Neural progenitor cell (in vitro differentiated cells): ENCODE data around the gene SLC4A4. TPM values are rescaled to one million over a fixed set of nuclear protein-coding genes. Genes with fewer than 3 reads are reported as not detected.

Experiments used
- DNase-seq: peaks from one replicate; pipeline ENCODE4 v3.0.0-alpha.2; 2016; ENCODE audit warnings: low spot score
- H2AFZ ChIP-seq: fragments of 200-600 bp; sonication (generic); replicated peaks from 2 replicates; pipeline ENCODE4 v1.6.1; 2016; ENCODE audit warnings: antibody characterized with exemption
- H3F3A ChIP-seq: fragments of 200-600 bp; sonication (generic); 2 replicates; pipeline ENCODE4 v1.6.1; 2016; ENCODE audit warnings: antibody characterized with exemption, low read depth
- H3K27ac ChIP-seq: fragments of 200-600 bp; sonication (generic); 2 replicates; pipeline ENCODE4 v1.5.1; 2016; ENCODE audit warnings: mild to moderate bottlenecking
- H3K27me3 ChIP-seq: fragments of 200-600 bp; sonication (generic); 2 replicates; pipeline ENCODE4 v1.6.1; 2016; ENCODE audit warnings: mild to moderate bottlenecking, moderate library complexity
- H3K36me3 ChIP-seq: fragments of 200-600 bp; sonication (generic); 2 replicates; pipeline ENCODE4 v1.5.1; 2016
- H3K4me1 ChIP-seq: fragments of 200-600 bp; sonication (generic); 2 replicates; pipeline ENCODE4 v1.6.1; 2016; ENCODE audit warnings: mixed run types
- H3K4me2 ChIP-seq: fragments of 200-600 bp; sonication (generic); 2 replicates; pipeline ENCODE4 v1.6.1; 2016
- H3K4me3 ChIP-seq: fragments of 200-600 bp; sonication (generic); 2 replicates; pipeline ENCODE4 v1.5.1; 2016
- H3K79me2 ChIP-seq: fragments of 200-600 bp; sonication (generic); 2 replicates; pipeline ENCODE4 v1.6.1; 2016; ENCODE audit warnings: low read depth
- H3K9ac ChIP-seq: fragments of 200-600 bp; sonication (generic); 2 replicates; pipeline ENCODE4 v1.6.1; 2016
- H3K9me3 ChIP-seq: fragments of 200-600 bp; sonication (generic); 2 replicates; pipeline ENCODE4 v1.5.1; 2016; ENCODE audit warnings: low read depth
- H4K20me1 ChIP-seq: fragments of 200-600 bp; sonication (generic); 2 replicates; pipeline ENCODE4 v1.6.1; 2016; ENCODE audit warnings: low read depth
- H3K27ac Mint-ChIP-seq: 3 replicates; pipeline ENCODE4 v1.8.0; 2021; ENCODE audit warnings: mixed read lengths
- H3K27me3 Mint-ChIP-seq: 2 replicates; pipeline ENCODE4 v1.8.0; 2022; ENCODE audit warnings: low read depth, mild to moderate bottlenecking, inconsistent platforms, moderate library complexity, mixed read lengths; ENCODE audit not compliant: insufficient read depth
- H3K36me3 Mint-ChIP-seq: 3 replicates; pipeline ENCODE4 v1.8.0; 2021; ENCODE audit warnings: mixed read lengths
- H3K4me1 Mint-ChIP-seq: 3 replicates; pipeline ENCODE4 v1.8.0; 2021; ENCODE audit warnings: mixed read lengths
- H3K4me3 Mint-ChIP-seq: 3 replicates; pipeline ENCODE4 v1.8.0; 2021; ENCODE audit warnings: mild to moderate bottlenecking, moderate library complexity, mixed read lengths
- H3K9me3 Mint-ChIP-seq: 3 replicates; pipeline ENCODE4 v1.8.0; 2020; ENCODE audit warnings: mixed read lengths
- EZH2 ChIP-seq: fragments of 200-600 bp; sonication (generic); IDR thresholded peaks from 2 replicates; pipeline ENCODE4 v1.6.1; 2017; ENCODE audit warnings: antibody characterized with exemption, mild to moderate bottlenecking, moderate library complexity
- EZH2phosphoT487 ChIP-seq: fragments of 200-600 bp; sonication (generic); IDR thresholded peaks from 2 replicates; pipeline ENCODE4 v1.6.1; 2017; ENCODE audit warnings: antibody characterized with exemption
- total RNA-seq: library from RNA; depleted of rRNA; stranded (reverse); fragments of >200 nt; gene quantifications from 2 replicates; pipeline ENCODE4 v1.2.3, GENCODE V29; 2015; ENCODE audit warnings: low replicate concordance
- TF ChIP-seq, protein P1 (sequence below): fragments of 200-600 bp; sonication (generic); IDR thresholded peaks from 2 replicates; pipeline ENCODE4 v1.5.1; 2017; ENCODE audit warnings: antibody characterized with exemption, mild to moderate bottlenecking

The SLC4A4 gene
- total RNA-seq, 1 donor from 2014 or later: not detected

DNA sequence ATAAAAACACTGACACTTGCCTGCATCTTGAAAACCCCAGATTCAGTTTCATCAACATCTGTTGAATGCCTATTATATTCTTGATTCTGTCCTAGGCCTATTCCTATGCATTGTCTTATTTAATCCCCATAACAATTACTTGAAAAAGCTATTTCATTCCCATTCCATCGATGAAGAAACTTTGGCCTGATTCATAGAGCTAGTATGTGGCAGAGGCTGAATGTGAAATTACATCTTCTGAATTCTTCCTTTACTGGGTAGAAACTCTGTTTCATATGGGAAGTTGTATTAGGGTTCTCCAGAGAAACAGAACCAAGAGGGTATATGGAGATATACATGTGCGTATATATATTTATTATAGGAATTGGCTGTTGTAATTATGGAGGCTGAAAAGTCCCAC lies 35.0 kb upstream of the SLC4A4 start:
- no peaks in the 10 kb centered on the region for H3K27me3 ChIP-seq
- Mint-ChIP-seq H3K9me3 (no peaks in the 10 kb centered on the region), H3K36me3 (no peaks in the 10 kb centered on the region), H3K4me3 (no peak overlapping the region), H3K27me3 (peaks cover 6% of the 10 kb centered on the region), H3K27ac (no peak overlapping the region), H3K4me1 (peaks cover 7% of the 10 kb centered on the region)
- H3K9me3 ChIP-seq: no peaks in the 10 kb centered on the region
- DNase-seq: no peak
- no peaks in the 10 kb centered on the region for H3F3A ChIP-seq
- no peak for TF ChIP-seq EZH2phosphoT487
- TF ChIP-seq, protein P1, sequence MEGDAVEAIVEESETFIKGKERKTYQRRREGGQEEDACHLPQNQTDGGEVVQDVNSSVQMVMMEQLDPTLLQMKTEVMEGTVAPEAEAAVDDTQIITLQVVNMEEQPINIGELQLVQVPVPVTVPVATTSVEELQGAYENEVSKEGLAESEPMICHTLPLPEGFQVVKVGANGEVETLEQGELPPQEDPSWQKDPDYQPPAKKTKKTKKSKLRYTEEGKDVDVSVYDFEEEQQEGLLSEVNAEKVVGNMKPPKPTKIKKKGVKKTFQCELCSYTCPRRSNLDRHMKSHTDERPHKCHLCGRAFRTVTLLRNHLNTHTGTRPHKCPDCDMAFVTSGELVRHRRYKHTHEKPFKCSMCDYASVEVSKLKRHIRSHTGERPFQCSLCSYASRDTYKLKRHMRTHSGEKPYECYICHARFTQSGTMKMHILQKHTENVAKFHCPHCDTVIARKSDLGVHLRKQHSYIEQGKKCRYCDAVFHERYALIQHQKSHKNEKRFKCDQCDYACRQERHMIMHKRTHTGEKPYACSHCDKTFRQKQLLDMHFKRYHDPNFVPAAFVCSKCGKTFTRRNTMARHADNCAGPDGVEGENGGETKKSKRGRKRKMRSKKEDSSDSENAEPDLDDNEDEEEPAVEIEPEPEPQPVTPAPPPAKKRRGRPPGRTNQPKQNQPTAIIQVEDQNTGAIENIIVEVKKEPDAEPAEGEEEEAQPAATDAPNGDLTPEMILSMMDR: no peak
- no peak for TF ChIP-seq EZH2
- no peak overlapping the region for H2AFZ ChIP-seq
- H4K20me1 ChIP-seq: no peaks in the 10 kb centered on the region
- H3K27ac ChIP-seq: no peak overlapping the region
- no peak overlapping the region for H3K4me3 ChIP-seq
- H3K9ac ChIP-seq: no peak overlapping the region
- H3K4me1 ChIP-seq: no peaks in the 10 kb centered on the region
- H3K4me2 ChIP-seq: no peak overlapping the region
- no peaks in the 10 kb centered on the region for H3K79me2 ChIP-seq
- H3K36me3 ChIP-seq: no peaks in the 10 kb centered on the region

DNA sequence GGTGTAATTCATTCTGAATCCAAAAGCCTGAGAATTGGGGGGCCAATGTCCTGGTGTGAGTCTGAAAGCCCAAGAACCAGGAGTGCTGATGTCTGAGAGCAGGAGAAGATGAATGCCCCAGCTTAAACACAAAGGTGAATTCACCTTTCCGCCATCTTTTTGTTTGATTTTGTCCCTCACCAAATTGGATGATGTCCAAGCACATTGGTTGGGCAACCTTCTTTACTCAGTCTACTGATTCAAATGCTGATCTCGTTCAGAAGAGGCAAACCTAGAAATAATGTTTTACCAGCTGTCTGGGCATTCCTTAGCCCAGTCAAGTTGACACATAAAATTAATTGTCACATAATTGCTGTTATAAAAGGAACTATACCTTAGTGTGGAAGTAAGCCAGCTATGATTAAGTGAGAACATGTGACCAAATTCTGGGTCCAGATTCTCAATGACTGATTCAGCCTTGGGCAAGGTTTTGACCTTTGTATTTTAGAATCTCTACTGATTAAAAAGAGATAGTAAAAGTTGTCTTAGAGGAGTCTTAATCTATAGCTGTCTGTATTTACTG lies 34.5 kb upstream of the SLC4A4 start:
- Mint-ChIP-seq H3K36me3 (no peaks in the 10 kb centered on the region), H3K9me3 (no peaks in the 10 kb centered on the region)
- H3K36me3 ChIP-seq: no peaks in the 10 kb centered on the region

DNA sequence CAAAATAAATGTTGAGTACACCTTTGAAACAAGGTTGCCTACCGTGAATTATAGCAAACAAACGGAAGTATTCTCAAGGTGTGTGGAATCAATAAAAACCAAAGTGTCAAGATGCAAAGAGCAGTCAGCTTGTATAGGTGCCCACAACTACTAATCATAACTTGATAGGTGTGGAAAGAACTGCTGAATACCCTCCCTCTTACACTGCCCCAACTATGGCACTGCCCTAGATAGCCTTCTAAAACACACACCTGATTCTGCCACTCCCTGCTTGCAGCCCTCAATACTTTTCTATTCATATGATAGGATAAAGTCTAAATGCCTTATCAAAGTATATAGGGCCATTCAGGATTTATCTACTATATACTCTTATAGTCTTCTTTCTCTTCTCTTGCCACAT lies 31.1 kb upstream of the SLC4A4 start:
- no peak overlapping the region for H3K4me3 Mint-ChIP-seq
- H3K36me3 Mint-ChIP-seq: no peaks in the 10 kb centered on the region
- peaks cover 7% of the 10 kb centered on the region for H3K4me1 Mint-ChIP-seq

More for the DNA sequence above, 34.5 kb upstream of the SLC4A4 start:
- Mint-ChIP-seq H3K4me1 (peaks cover 7% of the 10 kb centered on the region), H3K27ac (no peak overlapping the region), H3K27me3 (peaks cover 6% of the 10 kb centered on the region), H3K4me3 (no peak overlapping the region)
- no peaks in the 10 kb centered on the region for H3K27me3 ChIP-seq
- no peak overlapping the region for H3K9ac ChIP-seq
- no peaks in the 10 kb centered on the region for H3K4me1 ChIP-seq
- H3F3A ChIP-seq: no peaks in the 10 kb centered on the region
- no peak overlapping the region for H2AFZ ChIP-seq
- no peaks in the 10 kb centered on the region for H4K20me1 ChIP-seq
- H3K9me3 ChIP-seq: no peaks in the 10 kb centered on the region
- DNase-seq: no peak
- H3K4me3 ChIP-seq: no peak overlapping the region
- no peaks in the 10 kb centered on the region for H3K79me2 ChIP-seq
- no peak overlapping the region for H3K27ac ChIP-seq
- H3K4me2 ChIP-seq: no peak overlapping the region
- TF ChIP-seq, protein P1: no peak

More for the DNA sequence above, 31.1 kb upstream of the SLC4A4 start:
- Histone ChIP-seq H3K27ac (no peak overlapping the region), H3K9ac (no peak overlapping the region), H3F3A (no peaks in the 10 kb centered on the region), H3K4me1 (no peaks in the 10 kb centered on the region), H2AFZ (no peak overlapping the region), H3K27me3 (no peaks in the 10 kb centered on the region), H3K36me3 (no peaks in the 10 kb centered on the region), H3K4me2 (no peak overlapping the region), H3K9me3 (no peaks in the 10 kb centered on the region), H4K20me1 (no peaks in the 10 kb centered on the region), H3K4me3 (no peak overlapping the region), H3K79me2 (no peaks in the 10 kb centered on the region)
- Mint-ChIP-seq H3K9me3 (peaks cover 5% of the 10 kb centered on the region), H3K27ac (no peak overlapping the region), H3K27me3 (peaks cover 2% of the 10 kb centered on the region)
- TF ChIP-seq EZH2 (no peak), EZH2phosphoT487 (no peak)
- TF ChIP-seq, protein P1: no peak
- DNase-seq: no peak
